ENCODE data around the gene PSMG1.
"Not testable (repeated sequence)": the region's sequence is repeated elsewhere in the genome, so short reads cannot be mapped to it uniquely, and the experiment has no call there.

Gene PSMG1

GRCh38 chr21:39183272-39184049 lies at the start of gene PSMG1:
TSS of gene PSMG1 (minus strand) at chr21:39183451. CDS start at chr21:39183385, 66 bp downstream.
- DNase-seq: peak; percentile 82 to 99 (median 90)
- intact Hi-C loops (cut with DNase I): loop anchor here (2.0 to 5.0 kb wide), 2 partner anchors 129 to 204 kb away; partner anchors contain the start of gene BRWD1

- intact Hi-C loops (cut with DNase I): no loop called here
- no peak for DNase-seq
Observed at GRCh38 chr21:39232861-39233291, 49.6 kb upstream of the PSMG1 start.

- no peak for DNase-seq
- intact Hi-C loops (cut with DNase I): no loop called here
Observed at GRCh38 chr21:39224930-39225329, 41.7 kb upstream of the PSMG1 start.

GRCh38 chr21:39221997-39222486 lies 38.8 kb upstream of the PSMG1 start:
- no peak for DNase-seq
- intact Hi-C loops (cut with DNase I): no loop called here

- DNase-seq: no peak
- intact Hi-C loops (cut with DNase I): no loop called here
Observed at GRCh38 chr21:39221282-39221996, 38.2 kb upstream of the PSMG1 start.

- DNase-seq; intact Hi-C loops (cut with DNase I): not testable (repeated sequence)
Observed at GRCh38 chr21:39220875-39221274, 37.6 kb upstream of the PSMG1 start.

GRCh38 chr21:39220150-39220549 lies 36.9 kb upstream of the PSMG1 start:
- intact Hi-C loops (cut with DNase I): no loop called here
- no peak for DNase-seq

- intact Hi-C loops (cut with DNase I): no loop called here
- DNase-seq: no peak
Observed at GRCh38 chr21:39218082-39218409, 34.8 kb upstream of the PSMG1 start.

- intact Hi-C loops (cut with DNase I): no loop called here
- DNase-seq: no peak
Observed at GRCh38 chr21:39217356-39218081, 34.3 kb upstream of the PSMG1 start.

- DNase-seq: no peak
- intact Hi-C loops (cut with DNase I): no loop called here
Observed at GRCh38 chr21:39216290-39216689, 33.0 kb upstream of the PSMG1 start.

- DNase-seq: no peak
- intact Hi-C loops (cut with DNase I): no loop called here
Observed at GRCh38 chr21:39215078-39215477, 31.8 kb upstream of the PSMG1 start.

GRCh38 chr21:39209334-39209688 lies 26.1 kb upstream of the PSMG1 start:
- intact Hi-C loops (cut with DNase I): no loop called here
- no peak for DNase-seq

- intact Hi-C loops (cut with DNase I): no loop called here
- DNase-seq: no peak
Observed at GRCh38 chr21:39208624-39209333, 25.5 kb upstream of the PSMG1 start.

- intact Hi-C loops (cut with DNase I): no loop called here
- DNase-seq: no peak
Observed at GRCh38 chr21:39204134-39204533, 20.9 kb upstream of the PSMG1 start.

- intact Hi-C loops (cut with DNase I): no loop called here
- no peak for DNase-seq
Observed at GRCh38 chr21:39198800-39199199, 15.5 kb upstream of the PSMG1 start.

- DNase-seq: no peak
- intact Hi-C loops (cut with DNase I): no loop called here
Observed at GRCh38 chr21:39197448-39198233, 14.4 kb upstream of the PSMG1 start.

- DNase-seq: no peak
- intact Hi-C loops (cut with DNase I): no loop called here
Observed at GRCh38 chr21:39196838-39197237, 13.6 kb upstream of the PSMG1 start.

GRCh38 chr21:39196310-39196709 lies 13.1 kb upstream of the PSMG1 start:
- intact Hi-C loops (cut with DNase I): no loop called here
- no peak for DNase-seq

GRCh38 chr21:39193380-39193779 lies 10.1 kb upstream of the PSMG1 start:
- intact Hi-C loops (cut with DNase I): no loop called here
- no peak for DNase-seq

Data from posterior cingulate gyrus (tissue), 11 donors.